Tibial artery (tissue), 4 donors: ENCODE measurements around the gene FUT7.

Experiments
- DNase-seq, 2 donors: peaks; one replicate each; pipeline ENCODE4 v3.0.0-alpha.2; 2019
- H3K27ac ChIP-seq, 2 donors: fragments of 200-600 bp; sonication (generic) in 1 of 2; 1 replicate in 1 of 2; 2 replicates in 1 of 2; pipeline ENCODE4 v1.5.1; 2018 to 2019; ENCODE audit warnings: mild to moderate bottlenecking in 1 of 2
- H3K27me3 ChIP-seq, 2 donors: fragments of 200-600 bp; sonication (generic) in 1 of 2; one replicate each; pipeline versions ENCODE4 v1.5.1 to v1.6.0; 2016 to 2019
- H3K36me3 ChIP-seq, 3 donors: fragments of 200-600 bp; sonication (generic) in 2 of 3; one replicate each; pipeline ENCODE4 v1.5.1; 2016 to 2019; ENCODE audit warnings: mild to moderate bottlenecking in 2 of 3
- H3K4me1 ChIP-seq, 4 donors: fragments of 200-600 bp; sonication (generic) in 2 of 4; 1 replicate in 3 of 4; 2 replicates in 1 of 4; pipeline ENCODE4 v1.5.1; 2016 to 2019
- H3K4me3 ChIP-seq, 2 donors: fragments of 200-600 bp; sonication (generic) in 1 of 2; 1 replicate in 1 of 2; 2 replicates in 1 of 2; pipeline ENCODE4 v1.5.1; 2018 to 2019; ENCODE audit warnings: mild to moderate bottlenecking in 2 of 2
- H3K9me3 ChIP-seq, 3 donors: fragments of 200-600 bp; sonication (generic) in 1 of 3; one replicate each; pipeline ENCODE4 v1.5.1; 2016 to 2019
- CTCF ChIP-seq, 2 experiments: fragments of 200-600 bp in 1 of 2; fragments of 450-650 bp in 1 of 2; IDR thresholded peaks; one replicate each; pipeline ENCODE4 v1.5.1; 2017 to 2019; ENCODE audit warnings: antibody characterized with exemption in 2 of 2, mild to moderate bottlenecking in 1 of 2, moderate library complexity in 1 of 2
- intact Hi-C: fragments of 100-400 bp; cut with DNase I; formaldehyde crosslinking; loops from one replicate; pipeline ENCODE4 v1.15.0; 2023; ENCODE audit warnings: low total_unique reads

FUT7 gene

DNA sequence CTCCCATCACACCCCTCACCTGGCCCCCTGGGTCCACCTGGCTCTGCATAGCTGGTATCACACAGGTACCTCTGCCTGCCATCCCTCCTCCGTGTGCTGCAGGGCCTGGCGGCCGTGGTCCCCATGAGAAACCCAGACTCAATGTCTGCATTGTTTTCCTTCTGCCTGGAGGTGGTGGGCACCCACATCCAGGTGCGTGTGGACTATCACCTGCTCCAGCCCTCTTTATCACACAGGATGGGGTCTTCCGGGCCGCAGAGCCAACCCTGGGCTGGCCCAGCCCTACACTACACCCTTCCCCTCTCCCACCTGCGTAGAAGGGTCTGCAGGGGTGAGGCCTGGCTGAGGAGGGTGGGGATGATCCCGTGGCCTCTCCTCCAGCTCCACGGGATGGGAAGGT is 7.0 kb upstream of the FUT7 start:
- intact Hi-C loops, result no loop called here
- Histone ChIP-seq H3K9me3 (no peaks in the 10 kb centered on the region), H3K27me3 (peaks cover 0 to 18% of the 10 kb centered on the region in 2 donors), H3K27ac (no peak overlapping the region), H3K4me1 (peaks cover 0 to 22% (median 7%) of the 10 kb centered on the region in 4 donors), H3K4me3 (no peak overlapping the region), H3K36me3 (peaks cover 5 to 41% (median 22%) of the 10 kb centered on the region in 3 donors)
- no peak for TF ChIP-seq CTCF (IDR thresholded peaks at IDR 0.05)
- DNase-seq, result no peak

- intact Hi-C loops, result loop anchor here (2.0 kb wide), 1 partner anchor 251 kb away; no protein-coding TSS in a partner anchor
- H3K36me3 ChIP-seq, result peaks cover 5 to 41% (median 22%) of the 10 kb centered on the region in 3 donors
- no peak overlapping the region for H3K4me3 ChIP-seq
- H3K27me3 ChIP-seq, result peaks cover 0 to 18% of the 10 kb centered on the region in 2 donors
- no peak for TF ChIP-seq CTCF (IDR thresholded peaks at IDR 0.05)
- no peak for DNase-seq
- H3K9me3 ChIP-seq, result no peaks in the 10 kb centered on the region
- H3K27ac ChIP-seq, result no peak overlapping the region
- peaks cover 0 to 15% (median 7%) of the 10 kb centered on the region in 4 donors for H3K4me1 ChIP-seq
Measured at GRCh38 chr9:137037483-137037882, 5.6 kb upstream of the FUT7 start.

- intact Hi-C loops, result loop anchor here (2.0 kb wide), 1 partner anchor 250 kb away; no protein-coding TSS in a partner anchor
- peaks cover 5 to 41% (median 20%) of the 10 kb centered on the region in 3 donors for H3K36me3 ChIP-seq
Measured at GRCh38 chr9:137037035-137037434, 5.1 kb upstream of the FUT7 start.

DNA sequence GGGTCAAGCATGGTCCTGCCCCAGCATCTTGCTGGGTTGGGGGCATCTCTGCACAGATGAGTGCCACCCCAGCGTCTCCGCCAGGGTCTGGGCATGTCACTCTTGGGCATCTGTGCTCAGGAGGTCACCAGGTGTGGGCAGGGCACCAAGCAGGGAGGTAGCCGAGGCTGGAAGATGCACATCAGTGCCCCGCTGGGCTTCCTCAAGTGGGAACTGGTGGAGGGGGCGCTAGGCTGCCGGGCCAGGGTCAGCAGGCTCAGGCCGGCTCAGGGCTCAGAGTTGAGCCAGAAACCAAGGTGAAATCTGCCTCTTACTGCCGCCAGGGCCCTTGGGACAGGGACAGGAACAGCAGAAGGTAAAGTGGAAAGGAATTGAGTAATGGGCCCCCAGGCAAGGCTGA is 4.0 kb upstream of the FUT7 start:
- no peak overlapping the region for H3K27ac ChIP-seq
- no peak overlapping the region for H3K4me3 ChIP-seq
- H3K27me3 ChIP-seq, result peaks cover 0 to 18% of the 10 kb centered on the region in 2 donors
- intact Hi-C loops, result loop anchor here (2.0 kb wide), 1 partner anchor 249 kb away; no protein-coding TSS in a partner anchor
- no peaks in the 10 kb centered on the region for H3K9me3 ChIP-seq
- TF ChIP-seq CTCF (IDR thresholded peaks at IDR 0.05), result no peak
- H3K36me3 ChIP-seq, result peaks cover 5 to 39% (median 18%) of the 10 kb centered on the region in 3 donors
- no peak for DNase-seq
- peaks cover 0 to 15% (median 7%) of the 10 kb centered on the region in 4 donors for H3K4me1 ChIP-seq

More at GRCh38 chr9:137037035-137037434, 5.1 kb upstream of the FUT7 start:
- Histone ChIP-seq H3K9me3 (no peaks in the 10 kb centered on the region), H3K27me3 (peaks cover 0 to 18% of the 10 kb centered on the region in 2 donors), H3K4me1 (peaks cover 0 to 15% (median 7%) of the 10 kb centered on the region in 4 donors), H3K27ac (no peak overlapping the region), H3K4me3 (no peak overlapping the region)
- no peak for DNase-seq
- TF ChIP-seq CTCF (IDR thresholded peaks at IDR 0.05), result no peak

- Histone ChIP-seq H3K4me3 (no peak overlapping the region), H3K4me1 (peaks cover 0 to 15% (median 7%) of the 10 kb centered on the region in 4 donors), H3K27me3 (peaks cover 0 to 18% of the 10 kb centered on the region in 2 donors), H3K36me3 (peaks cover 5 to 34% (median 14%) of the 10 kb centered on the region in 3 donors), H3K27ac (no peak overlapping the region), H3K9me3 (no peaks in the 10 kb centered on the region)
- no peak for DNase-seq
- intact Hi-C loops, result no loop called here
- TF ChIP-seq CTCF (IDR thresholded peaks at IDR 0.05), result peak in 1 of 2 experiments; percentile 9
Measured at GRCh38 chr9:137035507-137035834, 3.6 kb upstream of the FUT7 start.
